Measurements from ENCODE around the gene CHN2. TPM values are rescaled to one million over a fixed set of nuclear protein-coding genes. Genes with fewer than 3 reads are reported as not detected.

CHN2 gene
- total RNA-seq, 1 experiment from 2014 or later = not detected

- Histone ChIP-seq H4K20me1 (ENCODE audit: insufficient read depth) (no peaks in the 10 kb centered on the region), H3K27me3 (ENCODE audit: insufficient read depth, low read depth) (peaks cover 36% of the 10 kb centered on the region), H3K9me3 (ENCODE audit: insufficient read depth, low read depth) (no peaks in the 10 kb centered on the region), H3K4me3 (no peak overlapping the region), H3K4me2 (no peak overlapping the region), H3K4me1 (replicated peaks; ENCODE audit: insufficient read depth) (no peaks in the 10 kb centered on the region), H2AFZ (no peak overlapping the region), H3K27ac (no peak overlapping the region), H3K36me3 (ENCODE audit: low read depth) (no peaks in the 10 kb centered on the region), H3K9me2 (ENCODE audit: insufficient read depth) (no peaks in the 10 kb centered on the region), H3K79me2 (ENCODE audit: low read depth) (no peaks in the 10 kb centered on the region), H3F3A (ENCODE audit: insufficient read depth, low read depth) (no peaks in the 10 kb centered on the region)
- ChIA-PET CTCF (no interaction called here), POLR2A (ENCODE audit: unreplicated experiment) (no interaction called here)
- intact Hi-C loops (cut with micrococcal nuclease; ENCODE audit: unreplicated experiment) = no loop called here
- TF ChIP-seq EZH2 (IDR thresholded peaks at IDR 0.05; ENCODE audit: low read depth) (no peak), CTCF (conservative IDR thresholded peaks at IDR 0.05) (no peak)
- BruUV-seq (replicated peaks) = no TSS peak
- DNase-seq = no peak
Observed at GRCh38 chr7:29330136-29330535, 135.6 kb downstream of the CHN2 start.

- no peak for DNase-seq
- no peak overlapping the region for H2AFZ ChIP-seq
- H3K4me1 ChIP-seq (replicated peaks; ENCODE audit: insufficient read depth) = no peaks in the 10 kb centered on the region
- H3K4me3 ChIP-seq = no peak overlapping the region
- ChIA-PET POLR2A (ENCODE audit: unreplicated experiment) (no interaction called here), CTCF (no interaction called here)
- no TSS peak for BruUV-seq (replicated peaks)
- no peaks in the 10 kb centered on the region for H3K79me2 ChIP-seq (ENCODE audit: low read depth)
- no peak overlapping the region for H3K27ac ChIP-seq
- H4K20me1 ChIP-seq (ENCODE audit: insufficient read depth) = no peaks in the 10 kb centered on the region
- H3K27me3 ChIP-seq (ENCODE audit: insufficient read depth, low read depth) = peaks cover 33% of the 10 kb centered on the region
- no peaks in the 10 kb centered on the region for H3K36me3 ChIP-seq (ENCODE audit: low read depth)
- H3K9me2 ChIP-seq (ENCODE audit: insufficient read depth) = no peaks in the 10 kb centered on the region
- intact Hi-C loops (cut with micrococcal nuclease; ENCODE audit: unreplicated experiment) = no loop called here
- H3K4me2 ChIP-seq = no peak overlapping the region
- H3F3A ChIP-seq (ENCODE audit: insufficient read depth, low read depth) = no peaks in the 10 kb centered on the region
- H3K9me3 ChIP-seq (ENCODE audit: insufficient read depth, low read depth) = no peaks in the 10 kb centered on the region
- no peak for TF ChIP-seq EZH2 (IDR thresholded peaks at IDR 0.05; ENCODE audit: low read depth)
- TF ChIP-seq CTCF (conservative IDR thresholded peaks at IDR 0.05) = no peak
Observed at GRCh38 chr7:29331163-29331562, 136.6 kb downstream of the CHN2 start.

GRCh38 chr7:29332042-29332811, 137.7 kb downstream of the CHN2 start:
- Histone ChIP-seq H3K9me3 (ENCODE audit: insufficient read depth, low read depth) (no peaks in the 10 kb centered on the region), H3K79me2 (ENCODE audit: low read depth) (no peaks in the 10 kb centered on the region), H3F3A (ENCODE audit: insufficient read depth, low read depth) (no peaks in the 10 kb centered on the region), H3K4me3 (no peak overlapping the region), H3K4me2 (no peak overlapping the region), H3K4me1 (replicated peaks; ENCODE audit: insufficient read depth) (no peaks in the 10 kb centered on the region), H4K20me1 (ENCODE audit: insufficient read depth) (no peaks in the 10 kb centered on the region), H3K27me3 (ENCODE audit: insufficient read depth, low read depth) (peaks cover 33% of the 10 kb centered on the region), H3K27ac (no peak overlapping the region), H2AFZ (no peak overlapping the region), H3K36me3 (ENCODE audit: low read depth) (no peaks in the 10 kb centered on the region), H3K9me2 (ENCODE audit: insufficient read depth) (no peaks in the 10 kb centered on the region)
- no peak for TF ChIP-seq EZH2 (IDR thresholded peaks at IDR 0.05; ENCODE audit: low read depth)
- no peak for TF ChIP-seq CTCF (conservative IDR thresholded peaks at IDR 0.05)
- POLR2A ChIA-PET (ENCODE audit: unreplicated experiment) = interaction anchor here (0.6 kb wide), 1 partner anchor 14 kb away, joined by 6 read pairs; no protein-coding TSS in a partner anchor
- CTCF ChIA-PET = no interaction called here
- no peak for DNase-seq
- no TSS peak for BruUV-seq (replicated peaks)
- intact Hi-C loops (cut with micrococcal nuclease; ENCODE audit: unreplicated experiment) = no loop called here

Measured in PC-9 (cell line).